SJCRH30 (cell line): Measurements from ENCODE around the gene RAVER2. TPM values are rescaled to one million over a fixed set of nuclear protein-coding genes. Genes with fewer than 3 reads are reported as not detected.

Experiments used
- DNase-seq, 2 experiments: peaks; one replicate each; pipeline ENCODE4 v3.0.0-alpha.2; 2015 to 2020
- H3K27ac ChIP-seq: fragments of 250-450 bp; sonication (Bioruptor Pico); 2 replicates; pipeline ENCODE4 v1.5.1; 2020; ENCODE audit warnings: mild to moderate bottlenecking, moderate library complexity
- H3K27me3 ChIP-seq: fragments of 250-450 bp; sonication (Bioruptor Pico); 2 replicates; pipeline ENCODE4 v1.5.1; 2020; ENCODE audit warnings: mild to moderate bottlenecking, moderate library complexity
- H3K36me3 ChIP-seq: fragments of 250-450 bp; sonication (Bioruptor Pico); 2 replicates; pipeline ENCODE4 v1.5.1; 2020; ENCODE audit warnings: mild to moderate bottlenecking, moderate library complexity
- H3K4me1 ChIP-seq: fragments of 250-450 bp; sonication (Bioruptor Pico); 2 replicates; pipeline ENCODE4 v1.5.1; 2020; ENCODE audit warnings: mild to moderate bottlenecking, moderate library complexity
- H3K4me3 ChIP-seq: fragments of 250-450 bp; sonication (Bioruptor Pico); 2 replicates; pipeline ENCODE4 v1.5.1; 2020; ENCODE audit warnings: mild to moderate bottlenecking, moderate library complexity
- H3K9me3 ChIP-seq: fragments of 250-450 bp; sonication (Bioruptor Pico); replicated peaks from 2 replicates; pipeline ENCODE4 v1.5.1; 2020; ENCODE audit warnings: mild to moderate bottlenecking, moderate library complexity
- total RNA-seq: library from RNA; depleted of rRNA; stranded (reverse); fragments of >200 nt; shearing (Covaris generic); gene quantifications from 2 replicates; pipeline ENCODE4 v1.2.3, GENCODE V29; 2014; rRNA removed

RAVER2 gene
- total RNA-seq, 1 experiment from 2014 or later, result 29.1 TPM

GRCh38 chr1:64878090-64878489, 133.2 kb downstream of the RAVER2 start:
- no peak for DNase-seq
- Histone ChIP-seq H3K36me3 (peaks cover 13% of the 10 kb centered on the region), H3K27ac (no peak overlapping the region), H3K4me1 (no peaks in the 10 kb centered on the region), H3K4me3 (no peak overlapping the region), H3K9me3 (no peaks in the 10 kb centered on the region), H3K27me3 (no peaks in the 10 kb centered on the region)

- Histone ChIP-seq H3K36me3 (peaks cover 13% of the 10 kb centered on the region), H3K27me3 (no peaks in the 10 kb centered on the region), H3K4me1 (no peaks in the 10 kb centered on the region), H3K27ac (no peak overlapping the region), H3K4me3 (no peak overlapping the region), H3K9me3 (no peaks in the 10 kb centered on the region)
- DNase-seq, result no peak
Observed at GRCh38 chr1:64878931-64879611, 134.2 kb downstream of the RAVER2 start.

GRCh38 chr1:64880449-64880848, 135.6 kb downstream of the RAVER2 start:
- Histone ChIP-seq H3K9me3 (no peaks in the 10 kb centered on the region), H3K36me3 (peaks cover 13% of the 10 kb centered on the region), H3K4me1 (no peaks in the 10 kb centered on the region), H3K4me3 (no peak overlapping the region), H3K27me3 (no peaks in the 10 kb centered on the region), H3K27ac (no peak overlapping the region)
- no peak for DNase-seq

- H3K4me3 ChIP-seq, result no peak overlapping the region
- H3K36me3 ChIP-seq, result peaks cover 11% of the 10 kb centered on the region
- H3K4me1 ChIP-seq, result no peaks in the 10 kb centered on the region
- no peak for DNase-seq
- no peak overlapping the region for H3K27ac ChIP-seq
- H3K27me3 ChIP-seq, result no peaks in the 10 kb centered on the region
- no peaks in the 10 kb centered on the region for H3K9me3 ChIP-seq
Observed at GRCh38 chr1:64881281-64881680, 136.4 kb downstream of the RAVER2 start.

Other genes with a start within 250 kb of the RAVER2 start
- 60.2 and 60.5 TPM in 2 replicates for gene JAK1, start 221.5 kb downstream of the RAVER2 start, total RNA-seq